ENCODE results near the gene PAIP1.
A peak's percentile ranks its signal among the peaks of the same experiment; 100 is the strongest.
"Not testable (repeated sequence)": the region's sequence is repeated elsewhere in the genome, so short reads cannot be mapped to it uniquely, and the experiment has no call there.

PAIP1 gene

DNA sequence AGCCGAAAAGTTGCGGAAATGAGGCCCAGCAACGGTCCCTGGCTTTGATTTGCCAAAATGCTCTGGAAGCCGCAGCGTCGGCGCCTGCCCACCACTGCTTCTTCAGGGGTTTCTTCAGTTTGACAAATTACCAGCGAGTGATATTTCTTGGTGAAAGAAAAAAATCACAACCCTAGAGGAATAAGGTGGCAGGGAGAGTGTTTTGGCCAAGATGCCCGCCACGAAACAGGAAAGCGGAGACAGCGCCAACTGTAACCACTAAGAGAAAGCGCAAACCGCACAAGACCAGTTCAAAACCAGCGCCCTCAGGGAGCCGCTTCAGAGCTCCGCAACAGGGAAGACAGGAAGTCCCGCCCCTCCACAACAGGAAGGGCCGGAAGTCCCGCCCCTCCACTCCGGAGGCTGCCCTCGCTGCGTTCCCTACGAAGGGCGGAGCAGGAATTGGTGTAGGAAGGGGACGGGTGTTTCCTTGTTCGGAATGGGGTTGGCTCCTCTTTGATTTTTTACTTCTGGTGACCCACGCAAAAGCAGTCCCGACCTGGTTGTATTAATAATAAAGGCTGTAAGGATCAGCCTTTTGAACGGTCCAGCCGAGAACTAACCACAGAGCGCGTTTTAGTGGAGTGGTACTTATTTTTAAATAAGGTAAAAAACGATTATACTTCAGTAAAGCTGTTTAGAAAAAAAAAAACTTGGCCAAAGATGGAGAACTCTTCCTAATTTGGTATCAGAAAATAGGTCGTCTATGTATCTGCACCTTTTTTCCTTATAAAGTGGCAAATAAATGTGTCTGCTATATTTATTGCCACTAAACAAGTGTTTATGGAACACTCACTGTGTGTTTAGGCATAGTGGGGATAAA lies 41.8 kb downstream of the PAIP1 start, which contains the start of gene C5orf34:
TSS of gene C5orf34 (minus strand) at position 333 of the 862 bp plus-strand sequence. CDS start 5,809 bp downstream, outside the sequence.
- peak; percentile 87 for DNase-seq

DNA sequence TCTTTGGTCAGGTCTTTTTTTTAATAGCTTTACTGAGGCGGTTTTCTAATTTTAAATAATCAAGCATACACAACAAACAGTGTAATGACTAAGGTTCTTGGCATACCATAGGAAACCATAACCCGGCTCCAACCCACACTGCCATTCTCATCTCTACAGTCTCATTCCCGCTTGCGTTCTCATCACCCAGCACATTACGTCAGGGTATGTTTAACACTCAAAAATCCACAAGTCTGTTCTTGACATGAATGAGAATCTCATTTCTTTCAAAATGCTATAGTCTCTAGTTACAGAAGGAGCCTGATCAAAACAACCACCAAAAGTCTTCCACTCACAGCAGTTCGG lies 42.4 kb downstream of the PAIP1 start:
- no peak for DNase-seq

DNA sequence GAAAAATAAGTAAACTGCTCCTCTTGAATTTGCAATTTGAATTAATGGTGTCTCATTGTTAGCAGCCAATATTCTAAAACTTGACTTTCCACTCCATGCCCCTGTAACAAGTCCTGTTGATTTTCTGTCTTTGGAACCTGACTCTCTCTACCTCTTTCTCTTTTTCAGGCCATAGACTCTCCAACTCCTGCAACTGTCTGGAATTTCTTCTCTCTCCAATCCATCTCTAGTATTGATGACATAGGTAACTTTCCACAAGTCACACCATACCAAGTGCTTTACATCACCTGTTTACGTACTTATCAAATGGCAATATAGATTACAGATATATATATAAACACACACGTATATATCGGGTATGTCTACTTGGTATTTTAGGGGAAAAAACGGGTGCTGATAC lies 42.9 kb downstream of the PAIP1 start:
- DNase-seq: no peak

DNA sequence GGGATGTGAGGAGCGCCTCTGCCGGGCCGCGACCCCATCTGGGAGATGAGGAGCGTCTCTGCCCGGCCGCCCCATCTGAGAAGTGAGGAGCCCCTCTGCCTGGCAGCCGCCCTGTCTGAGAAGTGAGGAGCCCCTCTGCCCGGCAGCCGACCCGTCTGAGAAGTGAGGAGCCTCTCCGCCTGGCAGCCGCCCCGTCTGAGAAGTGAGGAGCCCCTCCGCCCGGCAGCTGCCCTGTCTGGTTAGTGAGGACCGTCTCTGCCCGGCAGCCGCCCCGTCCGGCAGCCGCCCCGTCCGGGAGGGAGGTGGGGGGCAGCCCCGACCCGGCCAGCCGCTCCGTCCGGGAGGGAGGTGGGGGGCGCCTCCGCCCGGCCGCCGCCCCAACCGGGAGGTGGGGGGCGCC lies 45.8 kb downstream of the PAIP1 start:
- not testable (repeated sequence) for DNase-seq

DNA sequence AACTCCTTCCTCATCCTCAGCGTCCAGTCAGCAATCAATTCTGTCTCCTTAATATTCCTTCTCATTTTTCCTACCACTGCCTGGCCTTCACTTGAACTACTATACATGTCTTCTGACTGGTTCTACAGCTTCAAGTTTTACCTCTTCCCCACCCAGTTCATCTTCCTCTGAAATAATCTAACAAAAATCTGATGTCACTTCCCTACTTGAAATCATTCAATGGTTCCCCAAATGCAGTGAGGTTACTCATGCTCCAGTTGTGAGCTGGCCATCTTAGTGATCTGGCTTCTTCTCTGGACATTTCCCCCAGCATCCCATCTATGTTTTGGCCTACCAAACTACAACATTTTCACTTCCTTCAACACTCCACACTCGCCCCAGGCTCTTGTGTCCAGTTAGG lies 58.3 kb downstream of the PAIP1 start:
- DNase-seq: no peak

DNA sequence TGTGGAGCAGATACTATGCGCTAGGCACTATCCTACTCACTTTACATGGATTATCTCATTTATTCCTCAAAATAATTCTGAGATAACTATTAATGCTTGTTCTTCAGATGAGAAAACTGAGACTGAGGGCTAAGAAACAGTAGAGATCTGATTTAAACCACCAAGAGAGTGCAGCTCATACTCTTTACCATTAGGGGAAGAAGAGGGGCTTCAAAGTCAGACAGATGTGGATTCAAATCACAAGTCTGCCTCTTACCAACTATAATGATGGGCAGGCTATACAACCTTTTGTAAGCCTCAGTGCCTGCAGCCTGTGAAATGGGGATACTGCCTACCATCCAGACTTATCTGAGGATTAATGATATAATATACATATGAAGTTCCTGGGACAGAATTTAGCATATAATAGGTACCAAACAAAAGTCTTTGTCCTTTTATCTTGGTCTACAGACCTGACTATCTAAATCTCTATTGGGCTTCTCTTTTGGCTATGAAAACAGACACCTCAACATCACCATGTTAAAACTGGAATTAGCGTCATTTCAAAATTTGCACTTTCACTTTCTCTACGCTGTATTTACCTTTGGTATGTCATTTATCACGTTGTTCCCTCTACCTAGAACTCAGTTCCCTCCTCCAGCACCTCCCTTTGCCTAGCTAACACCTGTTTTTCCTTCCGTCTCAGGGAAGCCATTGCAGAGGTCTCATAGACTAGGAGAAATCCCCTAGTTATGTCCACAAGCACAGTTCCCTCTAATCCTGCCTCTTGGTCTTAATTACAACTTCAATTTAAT lies 59.4 kb downstream of the PAIP1 start:
- no peak for DNase-seq

DNA sequence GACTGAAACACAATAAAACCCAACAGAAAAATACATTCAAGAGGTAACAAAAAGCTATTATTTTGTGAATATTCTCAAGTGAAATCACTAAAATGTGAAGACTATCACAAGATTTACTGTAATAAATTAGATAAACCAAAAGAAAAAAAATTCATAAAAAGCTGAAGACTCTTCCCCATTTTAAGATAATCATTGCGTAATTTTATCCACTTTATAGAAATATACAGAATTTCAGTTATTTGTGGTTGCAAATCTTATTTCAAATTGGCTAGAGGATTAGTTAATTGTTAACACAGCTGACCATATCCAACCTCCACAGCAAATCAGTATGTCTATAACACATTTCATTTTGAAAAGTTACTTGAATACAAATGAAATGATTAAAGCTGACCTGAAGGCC lies 65.6 kb downstream of the PAIP1 start:
- DNase-seq: no peak

DNA sequence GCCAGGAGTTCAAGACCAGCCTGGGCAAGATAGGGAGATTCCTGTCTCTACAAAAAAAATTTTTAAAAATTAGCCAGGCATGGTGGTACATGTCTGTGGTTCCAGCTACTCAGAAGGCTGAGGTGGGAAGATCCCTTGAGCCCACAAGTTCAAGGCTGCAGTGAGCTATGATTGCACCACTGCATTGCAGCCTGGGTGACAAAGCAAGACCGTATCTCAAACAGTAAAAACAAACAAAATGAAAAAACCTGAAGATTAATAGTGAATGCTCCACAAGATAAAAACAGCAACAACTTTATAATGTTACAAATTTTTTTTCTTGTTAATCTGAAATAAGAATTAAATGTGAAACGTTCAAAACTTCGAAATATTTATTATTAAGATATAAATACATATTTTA lies 70.5 kb downstream of the PAIP1 start:
- no peak for DNase-seq

DNA sequence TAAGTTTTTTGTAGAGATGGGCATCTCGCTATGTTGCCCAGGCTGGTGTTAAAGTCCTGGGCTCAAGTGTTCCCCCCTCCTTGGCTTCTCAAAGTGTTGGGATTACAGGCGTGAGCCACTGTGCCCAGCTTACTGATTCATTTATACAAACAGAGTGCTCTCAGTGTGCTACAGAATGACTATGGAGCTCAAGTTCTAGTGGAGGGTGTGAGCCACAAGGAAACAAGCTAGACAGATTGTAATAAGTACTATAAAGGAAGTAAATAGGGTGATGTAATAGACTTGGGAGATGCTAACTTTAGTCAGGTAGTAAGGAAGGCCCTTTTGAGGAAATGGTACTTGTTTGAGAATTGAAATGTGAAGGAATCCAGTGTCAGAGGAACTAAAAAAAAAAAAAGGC lies 71.5 kb downstream of the PAIP1 start:
- DNase-seq: no peak

DNA sequence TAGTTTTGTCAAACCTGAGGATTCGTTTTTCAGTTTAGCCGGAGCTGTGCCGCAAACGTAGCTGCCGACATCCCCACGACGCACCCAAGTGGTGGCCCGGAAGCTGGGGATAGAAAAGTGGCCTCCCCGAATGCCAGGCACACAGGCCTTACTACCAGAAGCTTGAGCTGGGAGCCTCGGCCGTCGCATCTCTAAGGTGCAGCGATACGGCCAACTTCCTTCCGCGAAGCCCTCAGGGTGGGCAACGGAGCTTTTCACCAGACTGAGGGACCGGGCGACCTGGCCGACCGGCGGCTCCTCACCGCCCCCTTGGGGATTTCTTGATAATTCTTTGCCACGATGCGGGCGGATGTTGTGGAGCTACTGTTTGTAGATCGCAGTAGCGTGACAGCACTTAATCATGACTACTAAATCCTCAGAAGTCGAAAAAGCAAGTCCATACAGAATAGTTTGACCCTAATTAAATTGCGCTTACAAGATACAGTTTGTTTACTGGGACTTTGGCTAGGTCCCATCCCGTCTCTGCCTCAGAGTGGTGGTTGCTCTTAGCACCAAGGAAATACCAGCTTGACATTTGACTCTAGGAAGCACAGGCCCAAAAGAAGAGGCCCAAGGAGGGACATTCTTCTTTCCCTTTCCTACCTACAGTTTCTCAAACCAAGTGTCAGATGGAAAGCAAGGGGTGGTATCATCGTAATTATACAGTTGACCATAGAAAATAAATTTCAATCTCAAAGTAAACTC lies 72.6 kb downstream of the PAIP1 start:
- DNase-seq: peak; percentile 40

DNA sequence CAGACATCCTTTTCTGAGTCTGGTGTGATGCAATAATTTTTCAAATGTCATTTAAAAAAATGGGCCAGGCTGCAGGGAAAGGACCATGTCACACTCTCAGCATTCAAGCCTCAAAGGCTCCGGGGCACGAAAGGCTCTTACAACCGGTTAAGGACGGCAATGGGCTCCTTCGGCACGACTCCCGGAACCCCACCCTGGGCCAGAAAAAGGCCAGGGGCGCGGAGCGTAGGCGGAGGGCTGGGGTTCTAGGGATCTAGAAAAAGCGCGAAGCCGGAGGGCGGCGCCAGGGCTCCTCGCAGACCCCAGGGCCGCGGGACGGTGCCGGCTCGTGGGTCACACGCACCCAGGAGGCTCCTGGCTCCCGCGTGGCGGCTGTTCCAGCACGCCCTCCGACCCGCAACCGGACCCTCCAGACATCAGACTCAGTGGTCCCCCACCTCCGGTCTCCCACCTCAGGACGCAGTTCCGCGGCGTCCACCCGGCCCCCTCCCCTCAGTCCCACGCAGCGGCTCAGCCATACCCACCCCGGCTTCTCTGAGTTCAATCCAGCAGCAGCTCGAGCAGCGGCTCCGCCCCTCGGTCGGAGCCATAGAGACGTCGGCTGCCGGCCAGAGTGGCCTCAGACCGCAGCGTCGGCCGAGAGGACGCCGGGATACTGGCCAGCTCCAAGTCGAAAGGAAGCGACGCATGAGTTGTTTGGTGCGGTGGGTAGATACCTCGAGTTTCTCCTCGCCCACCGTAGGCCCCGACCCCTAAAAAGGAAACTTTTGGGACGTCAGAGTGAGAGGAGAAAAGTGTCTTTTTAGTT lies 73.4 kb downstream of the PAIP1 start, which contains the start of gene TMEM267:
TSS of gene TMEM267 (minus strand) at position 568 of the 808 bp plus-strand sequence. CDS start 29,896 bp downstream, outside the sequence.
- peak; percentile 78 for DNase-seq

DNA sequence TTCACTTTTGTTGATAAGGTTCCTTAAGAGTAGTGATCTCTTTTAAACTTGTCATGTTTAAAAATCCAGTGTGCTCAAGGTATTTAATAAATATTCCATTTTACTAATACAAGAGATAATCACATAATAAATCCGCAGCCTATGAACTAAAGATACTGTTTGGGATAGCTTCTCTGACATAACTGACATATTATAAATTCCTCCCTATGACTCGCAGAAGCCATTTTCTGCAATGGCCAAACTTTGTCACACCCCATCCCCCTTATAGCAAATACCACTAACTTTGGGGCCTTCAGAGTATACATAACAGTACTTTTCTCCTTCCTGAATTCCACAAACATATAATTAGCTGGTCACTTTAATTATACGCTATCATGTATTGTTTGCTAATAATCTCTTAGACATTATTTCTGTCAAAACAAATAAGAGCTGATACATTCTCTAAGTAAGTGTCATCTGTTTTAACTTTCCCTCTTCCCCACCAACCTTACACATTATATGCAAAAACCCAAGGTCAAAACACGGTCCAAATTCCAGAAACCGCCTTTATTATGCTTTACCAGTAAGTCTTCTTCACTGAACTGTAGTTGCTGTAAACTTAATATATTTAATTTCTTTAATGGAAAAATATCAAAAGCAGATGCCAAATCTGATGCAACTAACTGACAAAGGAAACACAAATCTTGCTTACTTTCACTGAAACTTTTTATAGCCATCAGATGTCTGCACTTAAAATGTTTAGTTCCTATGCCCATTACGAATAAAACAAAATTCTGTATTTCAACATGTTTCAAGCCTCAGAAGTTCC lies 74.2 kb downstream of the PAIP1 start:
- no peak for DNase-seq
